Peyer's patch (tissue), 4 donors: ENCODE data around the gene PRKCA.

Experiments used
- CTCF ChIP-seq, 6 experiments: fragments of 450-650 bp in 4 of 6; fragments of 200-600 bp in 2 of 6; sonication (generic) in 1 of 6; IDR thresholded peaks; one replicate each; pipeline ENCODE4 v1.5.1; 2017 to 2019; ENCODE audit warnings: antibody characterized with exemption in 6 of 6, mild to moderate bottlenecking in 3 of 6, moderate library complexity in 1 of 6
- POLR2A ChIP-seq, 2 donors: fragments of 450-650 bp; IDR thresholded peaks; one replicate each; pipeline ENCODE4 v1.5.1; 2017; ENCODE audit warnings: antibody characterized with exemption in 2 of 2, mild to moderate bottlenecking in 2 of 2, moderate library complexity in 2 of 2

GRCh38 chr17:66667491-66668030, 365.1 kb downstream of the PRKCA start:
- no peak for TF ChIP-seq CTCF (IDR thresholded peaks at IDR 0.05)
- no peak for TF ChIP-seq POLR2A (IDR thresholded peaks at IDR 0.05)
